Thoracic aorta endothelial cell (primary cell): ENCODE results near the gene STAG2. TPM values are rescaled to one million over a fixed set of nuclear protein-coding genes. Genes with fewer than 3 reads are reported as not detected.

Source experiments
- total RNA-seq: library from RNA; depleted of rRNA; stranded (reverse); fragments of >200 nt; gene quantifications from 2 replicates; pipeline ENCODE4 v1.2.3, GENCODE V29; 2012

STAG2 gene
- total RNA-seq: 120 and 141 TPM in 2 replicates

GRCh38 chrX:123961268-123962005, at the start of gene STAG2:
Gene STAG2, plus strand, starts transcription at chrX:123961706. Its CDS starts 60,922 bp downstream, at chrX:124022628.

Other genes with a start within 250 kb of the STAG2 start
- gene THOC2, start 228.7 kb upstream of the STAG2 start, total RNA-seq: 131 and 145 TPM in 2 replicates
- gene XIAP, start 101.7 kb upstream of the STAG2 start, total RNA-seq: 42.3 and 43.6 TPM in 2 replicates